HG03095 (cell line): ENCODE data around the gene RECQL5.

Experiments used
- ATAC-seq: cut with Tn5 transposase; IDR thresholded peaks from one replicate; pipeline ENCODE4 v1.9.1; 2021; ENCODE audit warnings: moderate library complexity; ENCODE audit not compliant: unreplicated experiment

The RECQL5 gene

GRCh38 chr17:75619506-75620431, 47.2 kb downstream of the RECQL5 start:
- ATAC-seq: no peak

- no peak for ATAC-seq
Measured at GRCh38 chr17:75617675-75618074, 49.3 kb downstream of the RECQL5 start.

DNA sequence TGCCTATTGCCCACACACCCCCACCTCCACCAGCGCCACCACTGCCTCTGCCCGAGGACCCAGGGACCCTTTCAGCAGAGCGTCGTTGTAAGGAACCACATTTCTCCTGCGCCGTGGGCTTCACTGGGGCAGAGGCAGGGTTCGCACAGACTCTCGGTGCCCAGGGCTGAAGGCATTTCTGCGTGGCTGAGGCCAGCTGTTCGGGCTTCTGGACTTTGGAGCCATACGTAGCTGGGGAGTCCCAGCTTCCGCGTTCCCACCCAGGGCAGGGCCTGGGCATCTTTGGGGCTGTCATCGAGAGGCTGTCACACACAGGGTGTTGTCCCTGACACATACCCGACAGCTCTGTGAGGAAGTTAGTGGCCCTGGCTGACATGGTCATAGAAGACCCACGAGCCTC, 49.7 kb downstream of the RECQL5 start:
- ATAC-seq: no peak

- no peak for ATAC-seq
Measured at GRCh38 chr17:75616521-75617122, 50.3 kb downstream of the RECQL5 start.

GRCh38 chr17:75615301-75615700, 51.7 kb downstream of the RECQL5 start:
- no peak for ATAC-seq

DNA sequence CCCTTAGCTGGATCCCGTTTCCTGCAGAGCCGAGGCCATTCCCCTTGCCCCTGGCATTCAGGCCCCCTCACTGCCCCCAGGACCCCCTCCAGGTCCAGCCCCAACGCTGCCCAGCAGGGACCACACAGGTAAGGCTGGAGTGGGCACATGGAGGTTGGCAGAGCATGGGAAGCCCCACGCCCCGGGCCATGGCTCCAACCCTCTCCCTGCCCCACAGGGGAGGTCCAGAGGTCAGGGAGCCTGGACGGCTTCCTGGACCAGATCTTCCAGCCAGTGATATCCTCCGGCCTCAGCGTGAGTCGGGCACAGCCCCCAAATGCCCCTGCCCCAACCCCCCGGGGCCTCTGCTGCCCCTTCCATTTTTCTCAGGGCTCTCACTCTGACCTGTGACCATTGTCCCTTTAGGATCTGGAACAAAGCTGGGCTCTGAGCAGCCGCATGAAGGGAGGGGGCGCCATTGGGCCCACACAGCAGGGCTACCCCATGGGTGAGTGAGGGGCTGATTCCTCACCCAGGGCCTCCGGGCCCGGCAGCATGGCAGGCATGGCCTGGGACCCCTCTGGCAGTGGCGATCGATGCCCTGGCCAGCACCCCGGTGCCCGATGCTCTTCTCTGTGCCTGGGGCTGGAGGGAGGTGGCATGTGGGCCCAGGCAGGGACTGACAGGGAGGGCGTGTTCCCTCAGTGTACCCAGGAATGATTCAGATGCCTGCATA, 52.2 kb downstream of the RECQL5 start:
- ATAC-seq: no peak

GRCh38 chr17:75614006-75614405, 52.9 kb downstream of the RECQL5 start:
- no peak for ATAC-seq

DNA sequence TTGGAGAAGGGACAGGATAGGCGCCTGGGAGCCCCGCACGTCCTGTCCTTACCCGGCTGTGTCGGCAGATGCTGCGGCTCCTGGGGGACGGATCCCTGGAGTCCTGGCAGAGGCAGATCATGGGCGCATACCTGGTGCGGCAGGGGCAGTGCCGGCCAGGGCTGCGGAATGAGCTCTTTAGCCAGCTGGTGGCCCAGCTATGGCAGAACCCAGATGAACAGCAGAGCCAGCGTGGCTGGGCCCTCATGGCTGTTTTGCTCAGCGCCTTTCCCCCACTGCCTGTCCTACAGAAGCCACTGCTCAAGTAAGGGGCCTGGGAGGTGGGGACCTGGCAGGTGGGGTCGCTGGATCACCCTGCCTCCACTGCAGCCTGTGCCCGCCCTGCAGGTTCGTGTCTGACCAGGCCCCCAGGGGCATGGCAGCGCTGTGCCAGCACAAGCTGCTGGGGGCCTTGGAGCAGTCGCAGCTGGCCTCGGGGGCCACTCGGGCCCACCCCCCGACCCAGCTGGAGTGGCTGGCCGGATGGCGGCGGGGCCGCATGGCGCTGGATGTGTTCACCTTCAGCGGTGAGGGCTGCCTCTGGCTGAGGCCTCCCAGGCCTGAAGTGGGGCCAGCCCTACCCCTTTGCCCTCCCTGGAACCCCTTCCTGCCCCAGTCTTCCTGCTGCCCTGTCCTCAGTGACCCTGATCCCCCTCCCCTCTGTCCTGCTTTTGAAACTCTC, 53.9 kb downstream of the RECQL5 start:
- no peak for ATAC-seq

DNA sequence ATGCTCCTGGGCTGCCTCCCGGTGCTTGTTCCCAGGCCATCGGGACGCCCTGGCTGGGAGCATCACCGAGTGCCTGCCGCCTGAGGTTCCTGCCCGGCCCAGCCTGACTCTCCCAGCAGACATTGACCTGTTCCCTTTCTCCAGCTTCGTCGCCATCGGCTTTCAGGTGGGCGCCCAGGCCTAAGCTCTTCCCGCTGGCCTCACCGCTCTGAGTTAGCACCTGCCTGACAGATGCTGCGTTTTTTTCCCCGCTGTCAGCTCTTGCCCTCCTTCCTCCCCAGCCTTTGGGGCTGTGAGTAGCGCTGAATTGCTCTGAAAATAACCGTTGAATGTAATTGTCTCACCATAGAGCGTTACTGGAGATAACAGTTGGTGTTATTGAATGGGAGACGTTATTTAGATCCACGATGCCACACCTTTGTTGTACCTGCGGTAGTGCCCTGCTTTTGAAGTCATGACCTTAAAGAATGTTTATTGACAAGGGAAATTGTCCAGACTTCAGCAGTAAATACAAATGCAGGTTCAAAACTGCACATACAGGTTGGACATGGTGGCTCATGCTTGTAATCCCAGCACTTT, 55.0 kb downstream of the RECQL5 start:
- no peak for ATAC-seq

- ATAC-seq: no peak
Measured at GRCh38 chr17:75610103-75610984, 56.6 kb downstream of the RECQL5 start.

GRCh38 chr17:75607086-75607485, 59.9 kb downstream of the RECQL5 start:
- no peak for ATAC-seq

DNA sequence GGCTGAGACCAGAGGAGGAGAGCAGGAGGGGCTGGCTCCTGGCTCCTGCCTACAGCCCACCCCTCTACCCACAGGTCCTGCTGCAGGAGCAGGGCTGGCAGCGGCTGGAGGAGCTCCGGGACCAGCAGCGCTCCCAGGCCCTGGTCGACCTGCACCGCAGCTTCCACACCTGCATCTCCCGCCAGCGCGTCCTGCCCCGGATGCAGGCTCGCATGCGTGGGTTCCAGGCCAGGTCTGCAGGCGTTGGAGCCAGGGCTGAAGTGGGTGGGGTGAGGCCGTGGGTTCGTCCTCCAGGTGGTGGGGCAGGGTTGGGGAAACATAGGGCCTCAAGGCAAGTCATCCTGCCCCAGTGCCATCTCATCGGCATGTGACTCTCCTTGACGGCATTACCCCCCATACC, 61.2 kb downstream of the RECQL5 start:
- ATAC-seq: no peak

GRCh38 chr17:75604034-75604695, 62.8 kb downstream of the RECQL5 start:
- ATAC-seq: no peak

GRCh38 chr17:75603123-75603522, 63.8 kb downstream of the RECQL5 start:
- ATAC-seq: no peak

DNA sequence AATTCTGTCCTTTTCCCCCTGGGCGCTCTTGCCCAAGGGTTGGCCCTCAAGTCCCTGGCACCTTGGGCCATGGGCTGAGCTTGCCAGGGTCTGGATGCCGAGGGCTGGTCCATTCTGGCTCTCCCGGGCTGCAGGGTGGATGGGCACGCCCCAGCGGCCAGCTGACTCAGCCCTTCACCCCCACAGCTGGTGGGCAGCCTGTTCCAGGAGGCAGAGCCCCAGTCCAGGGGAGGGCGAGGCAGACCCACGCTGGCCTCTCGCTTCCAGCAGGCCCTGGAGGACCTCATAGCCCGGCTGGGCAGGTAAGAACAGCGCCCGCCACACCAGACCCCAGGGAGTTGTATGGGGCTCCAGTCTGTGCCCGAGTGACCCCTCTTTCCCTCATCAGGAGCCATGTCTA, 64.3 kb downstream of the RECQL5 start:
- no peak for ATAC-seq

DNA sequence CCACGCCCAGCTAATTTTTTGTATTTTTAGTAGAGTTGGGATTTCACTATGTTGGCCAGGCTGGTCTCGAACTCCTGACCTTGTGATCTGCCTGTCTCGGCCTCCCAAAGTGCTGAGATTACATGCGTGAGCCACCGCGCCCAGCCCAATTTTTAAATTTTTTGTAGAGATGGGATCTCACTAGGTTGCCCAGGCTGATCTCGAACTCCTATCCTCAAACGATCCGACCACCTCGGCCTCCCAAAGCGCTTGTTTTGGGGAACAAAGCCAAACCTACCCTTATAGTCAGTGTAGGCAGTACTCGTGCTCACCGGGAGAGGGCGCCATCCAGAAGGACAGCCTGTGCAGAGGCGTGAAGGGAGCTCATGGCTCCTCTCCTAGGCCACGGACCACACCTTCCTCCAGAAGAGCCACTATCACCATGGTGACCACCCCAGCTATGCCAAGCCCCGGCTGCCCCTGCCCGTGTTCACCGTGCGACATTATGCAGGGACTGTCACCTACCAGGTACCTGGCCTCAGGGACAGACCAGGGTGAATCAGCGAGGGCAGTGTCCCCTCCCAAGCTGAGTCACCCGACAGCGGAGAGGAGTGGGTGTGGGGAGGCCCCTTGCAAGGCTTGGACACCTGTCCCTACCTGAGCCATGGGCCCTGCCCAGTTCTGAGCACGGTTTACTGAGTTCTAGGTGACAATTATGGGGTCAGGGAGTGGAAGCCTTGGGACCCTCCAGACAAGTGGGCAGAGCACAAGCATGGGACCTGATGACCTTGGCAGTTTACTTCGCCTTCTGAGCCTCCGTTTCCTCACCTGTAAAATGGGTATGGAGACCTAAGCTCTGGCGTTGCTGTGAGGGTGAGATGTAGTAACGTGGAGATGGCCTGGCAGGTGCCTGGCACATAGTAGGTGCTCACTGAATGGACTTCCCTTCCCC, 65.6 kb downstream of the RECQL5 start:
- ATAC-seq: no peak

DNA sequence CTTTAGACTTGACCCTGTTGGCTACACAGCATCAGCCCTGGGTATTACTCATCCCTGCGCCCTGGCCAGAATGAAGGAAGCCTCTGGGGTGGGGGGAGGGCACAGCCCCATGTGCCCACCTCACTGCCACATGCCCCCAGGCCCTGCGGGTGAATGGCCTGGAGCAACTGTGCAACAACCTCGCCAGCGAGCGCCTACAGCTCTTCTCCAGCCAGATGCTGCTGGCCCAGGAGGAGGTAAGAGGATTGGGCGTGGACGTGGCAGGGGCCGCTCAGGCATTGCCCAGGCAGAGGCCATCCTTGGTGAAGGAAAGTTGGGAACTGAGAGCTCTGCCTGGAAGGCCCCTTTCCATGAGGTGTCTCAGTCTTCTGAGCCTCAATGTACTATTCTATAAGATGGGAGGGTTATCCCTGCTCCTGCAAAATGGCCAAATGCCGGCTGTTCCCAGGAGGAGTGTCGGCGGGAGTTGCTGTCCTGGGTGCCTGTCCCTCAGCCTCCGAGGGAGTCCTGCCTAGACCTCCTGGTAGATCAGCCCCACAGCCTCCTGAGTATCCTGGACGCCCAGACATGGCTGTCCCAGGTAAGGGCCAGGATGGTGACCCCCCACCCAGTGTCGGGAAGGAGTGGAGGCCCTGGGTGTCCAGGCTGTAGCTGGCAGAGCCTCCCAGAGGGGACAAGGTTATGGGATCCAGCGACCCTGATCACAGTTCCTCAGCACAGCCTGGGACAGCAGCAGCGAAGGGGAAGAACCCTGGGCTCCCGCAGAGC, 70.5 kb downstream of the RECQL5 start:
- ATAC-seq: no peak
